Measurements from ENCODE around the gene LRRTM2.
"Not testable (repeated sequence)": the region's sequence is repeated elsewhere in the genome, so short reads cannot be mapped to it uniquely, and the experiment has no call there.

Gene LRRTM2

GRCh38 chr5:138840103-138840502 lies 35.0 kb downstream of the LRRTM2 start:
- H3K4me3 ChIP-seq, result no peak overlapping the region
- DNase-seq, result no peak

GRCh38 chr5:138837160-138837559 lies 38.0 kb downstream of the LRRTM2 start:
- no peaks in the 10 kb centered on the region for H3K9me3 ChIP-seq
- H3K4me1 ChIP-seq, result peaks cover 0 to 53% (median 8%) of the 10 kb centered on the region in 4 donors
- DNase-seq, result no peak
- no peak for TF ChIP-seq CTCF (IDR thresholded peaks at IDR 0.05)
- intact Hi-C loops (cut with DNase I; ENCODE audit: low total_unique reads), result no loop called here
- no peak overlapping the region for H3K27ac ChIP-seq
- H3K4me3 ChIP-seq, result no peak overlapping the region
- H3K36me3 ChIP-seq, result no peaks in the 10 kb centered on the region
- H3K27me3 ChIP-seq, result no peaks in the 10 kb centered on the region

More at GRCh38 chr5:138840103-138840502, 35.0 kb downstream of the LRRTM2 start:
- no peaks in the 10 kb centered on the region for H3K36me3 ChIP-seq
- TF ChIP-seq CTCF (IDR thresholded peaks at IDR 0.05), result no peak
- H3K27me3 ChIP-seq, result no peaks in the 10 kb centered on the region
- H3K9me3 ChIP-seq, result no peaks in the 10 kb centered on the region
- no peak overlapping the region for H3K27ac ChIP-seq
- H3K4me1 ChIP-seq, result peaks cover 0 to 67% (median 26%) of the 10 kb centered on the region in 4 donors
- intact Hi-C loops (cut with DNase I; ENCODE audit: low total_unique reads), result no loop called here

- DNase-seq; H3K27me3 ChIP-seq; intact Hi-C loops (cut with DNase I; ENCODE audit: low total_unique reads); H3K9me3 ChIP-seq; H3K27ac ChIP-seq; H3K4me3 ChIP-seq; H3K36me3 ChIP-seq: not testable (repeated sequence)
- peaks cover 0 to 45% (median 11%) of the 10 kb centered on the region in 4 donors for H3K4me1 ChIP-seq
Observed at GRCh38 chr5:138834853-138835252, 40.3 kb downstream of the LRRTM2 start.

GRCh38 chr5:138833726-138834480 lies 41.2 kb downstream of the LRRTM2 start:
- no peak overlapping the region for H3K4me3 ChIP-seq
- H3K9me3 ChIP-seq, result no peaks in the 10 kb centered on the region
- intact Hi-C loops (cut with DNase I; ENCODE audit: low total_unique reads), result no loop called here
- TF ChIP-seq CTCF (IDR thresholded peaks at IDR 0.05), result no peak
- peaks cover 0 to 37% (median 11%) of the 10 kb centered on the region in 4 donors for H3K4me1 ChIP-seq
- no peak for DNase-seq
- no peak overlapping the region for H3K27ac ChIP-seq
- H3K27me3 ChIP-seq, result no peaks in the 10 kb centered on the region
- H3K36me3 ChIP-seq, result peaks cover 0 to 3% (median 2%) of the 10 kb centered on the region in 3 donors

GRCh38 chr5:138833080-138833479 lies 42.1 kb downstream of the LRRTM2 start:
- Histone ChIP-seq H3K9me3 (no peaks in the 10 kb centered on the region), H3K36me3 (peaks cover 1 to 12% (median 9%) of the 10 kb centered on the region in 3 donors), H3K27me3 (no peaks in the 10 kb centered on the region), H3K4me1 (peaks cover 0 to 37% (median 11%) of the 10 kb centered on the region in 4 donors), H3K27ac (no peak overlapping the region), H3K4me3 (no peak overlapping the region)
- intact Hi-C loops (cut with DNase I; ENCODE audit: low total_unique reads), result no loop called here
- TF ChIP-seq CTCF (IDR thresholded peaks at IDR 0.05), result no peak
- no peak for DNase-seq

GRCh38 chr5:138832218-138832617 lies 42.9 kb downstream of the LRRTM2 start:
- intact Hi-C loops (cut with DNase I; ENCODE audit: low total_unique reads), result no loop called here
- no peak overlapping the region for H3K27ac ChIP-seq
- H3K9me3 ChIP-seq, result no peaks in the 10 kb centered on the region
- H3K4me3 ChIP-seq, result no peak overlapping the region
- TF ChIP-seq CTCF (IDR thresholded peaks at IDR 0.05), result no peak
- H3K36me3 ChIP-seq, result peaks cover 7 to 20% (median 17%) of the 10 kb centered on the region in 3 donors
- peaks cover 0 to 37% (median 11%) of the 10 kb centered on the region in 4 donors for H3K4me1 ChIP-seq
- no peaks in the 10 kb centered on the region for H3K27me3 ChIP-seq
- no peak for DNase-seq
